Astrocyte of the spinal cord (primary cell): Measurements from ENCODE around the gene GRIN2A.

Experiments used
- DNase-seq: peaks from one replicate; pipeline ENCODE4 v3.0.0; 2011; ENCODE audit warnings: low read depth, low spot score
- H3K4me3 ChIP-seq: 2 replicates; pipeline ENCODE4 v1.5.1; 2011; ENCODE audit warnings: low read depth, mild to moderate bottlenecking, low read length, moderate library complexity
- CTCF ChIP-seq: IDR thresholded peaks from 2 replicates; pipeline ENCODE4 v1.5.1; 2012; ENCODE audit warnings: low read depth, mild to moderate bottlenecking, low read length, inconsistent platforms
- in situ Hi-C: cut with HindIII; loops from 2 replicates; pipeline ENCODE4 v1.10.0; 2017; ENCODE audit warnings: low sequenced_read_pairs

GRIN2A gene

DNA sequence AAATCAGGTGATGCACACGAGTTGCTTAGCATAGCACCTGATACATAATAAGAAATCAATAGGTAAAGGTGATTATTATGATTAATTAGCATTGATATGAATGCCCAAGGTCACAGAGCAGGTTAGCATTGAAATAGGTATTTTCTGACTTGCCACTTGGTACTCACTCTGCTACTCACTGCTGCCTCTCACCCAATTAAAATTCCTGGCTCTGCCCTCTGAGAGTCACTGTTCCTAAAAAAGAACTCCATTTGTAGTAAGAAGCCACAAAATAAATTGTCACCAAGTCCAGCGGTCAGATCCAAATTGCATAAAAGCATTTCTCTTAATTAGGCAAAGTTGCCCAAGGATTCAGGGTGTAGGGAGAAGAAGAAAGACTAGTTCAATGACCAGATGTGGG, 8.9 kb upstream of the GRIN2A start:
- DNase-seq: no peak
- no peak overlapping the region for H3K4me3 ChIP-seq
- in situ Hi-C loops: no loop called here
- TF ChIP-seq CTCF: no peak

GRCh38 chr16:10189861-10190390, 7.7 kb upstream of the GRIN2A start:
- in situ Hi-C loops: no loop called here

DNA sequence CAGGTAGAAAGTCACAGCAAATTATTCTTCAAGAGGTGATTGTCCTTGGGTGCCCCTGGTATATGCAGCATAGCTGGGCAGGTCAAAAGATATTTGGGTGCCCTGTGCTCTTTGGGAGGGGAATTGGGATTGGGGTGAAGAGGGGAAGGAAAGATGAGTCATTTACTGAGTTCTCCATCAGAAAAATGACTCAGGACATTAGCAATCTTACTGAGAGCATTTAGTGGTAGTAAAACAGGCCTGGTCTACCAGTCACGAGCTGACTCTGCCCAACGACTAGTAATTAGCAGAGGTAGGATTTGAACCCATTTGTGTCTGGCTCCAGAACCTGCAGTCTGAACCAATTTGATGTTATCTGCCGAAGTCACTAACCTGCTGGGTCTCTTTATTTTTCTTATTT, 6.0 kb upstream of the GRIN2A start:
- no peak overlapping the region for H3K4me3 ChIP-seq
- in situ Hi-C loops: no loop called here
- no peak for TF ChIP-seq CTCF
- DNase-seq: no peak

More at GRCh38 chr16:10189861-10190390, 7.7 kb upstream of the GRIN2A start:
- H3K4me3 ChIP-seq: no peak overlapping the region
- DNase-seq: no peak
- TF ChIP-seq CTCF: no peak

- TF ChIP-seq CTCF: peak; percentile 84
- in situ Hi-C loops: no loop called here
- peak; percentile 67 for DNase-seq
- H3K4me3 ChIP-seq: peak overlapping the region; percentile 10
These were observed 749 bp downstream of the GRIN2A start for GRCh38 chr16:10181196-10182162.

GRCh38 chr16:10180771-10181163, 1.5 kb downstream of the GRIN2A start:
- TF ChIP-seq CTCF: peak; percentile 48
- no peak overlapping the region for H3K4me3 ChIP-seq
- in situ Hi-C loops: no loop called here
- no peak for DNase-seq

DNA sequence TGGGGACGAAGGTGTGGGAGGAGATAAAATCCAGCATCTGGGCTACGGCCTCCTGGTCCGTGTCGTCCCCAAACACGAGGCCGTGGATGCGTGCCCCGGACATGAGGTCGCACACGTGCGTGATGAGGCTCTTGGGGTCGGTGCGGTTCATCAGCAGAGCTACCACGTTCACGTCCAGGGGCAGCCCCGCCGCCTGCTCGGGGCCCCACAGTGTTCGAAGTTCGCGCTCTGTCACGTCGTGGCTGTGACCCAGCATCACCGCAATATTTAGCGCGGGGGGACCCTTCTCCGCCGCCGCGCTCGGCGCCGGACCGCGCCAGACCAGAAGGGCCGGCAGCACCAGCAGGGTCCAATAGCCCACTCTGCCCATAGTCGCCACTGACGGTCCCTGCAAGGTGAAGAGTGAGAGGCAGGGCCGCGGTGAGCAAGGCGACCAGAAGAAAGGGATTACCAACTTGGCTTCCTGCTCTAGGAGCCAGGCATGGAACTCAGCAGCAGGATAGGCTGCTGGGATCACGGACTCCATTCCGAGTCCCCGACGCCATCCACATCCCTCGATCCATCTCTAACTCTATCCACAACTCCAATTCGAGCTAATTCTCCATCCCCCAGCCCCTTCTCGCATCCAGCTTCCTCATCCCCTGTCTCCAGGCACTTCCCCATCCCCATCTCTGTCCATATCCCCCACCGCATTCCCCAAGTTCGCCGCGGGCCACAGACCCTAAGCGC, 2.0 kb downstream of the GRIN2A start:
- no peak overlapping the region for H3K4me3 ChIP-seq
- no peak for TF ChIP-seq CTCF
- in situ Hi-C loops: no loop called here
- DNase-seq: no peak
